Stomach (tissue), 9 donors: Measurements from ENCODE around the gene SLC17A6. TPM values are rescaled to one million over a fixed set of nuclear protein-coding genes. Genes with fewer than 3 reads are reported as not detected.

ENCODE experiments used
- DNase-seq, 2 donors: peaks; one replicate each; pipeline versions ENCODE4 v3.0.0 to v3.0.0-alpha.2; 2013 to 2019
- H3K27ac ChIP-seq, 5 donors: fragments of 200-600 bp in 4 of 5; sonication (generic) in 4 of 5; one replicate each; pipeline ENCODE4 v1.5.1; 2013 to 2019; ENCODE audit warnings: mild to moderate bottlenecking in 1 of 5, moderate library complexity in 1 of 5
- H3K27me3 ChIP-seq, 3 donors: fragments of 200-600 bp; sonication (generic); one replicate each; pipeline ENCODE4 v1.5.1; 2017 to 2019; ENCODE audit warnings: mixed run types in 1 of 3
- H3K36me3 ChIP-seq, 4 donors: fragments of 200-600 bp; sonication (generic); 1 replicate in 3 of 4; 2 replicates in 1 of 4; pipeline ENCODE4 v1.5.1; 2016 to 2019
- H3K4me1 ChIP-seq, 4 donors: fragments of 200-600 bp; sonication (generic); one replicate each; pipeline ENCODE4 v1.5.1; 2016 to 2019
- H3K4me3 ChIP-seq, 4 donors: fragments of 200-600 bp; sonication (generic) in 3 of 4; one replicate each; pipeline ENCODE4 v1.5.1; 2016 to 2019; ENCODE audit warnings: mild to moderate bottlenecking in 1 of 4
- H3K9me3 ChIP-seq, 4 donors: fragments of 200-600 bp; sonication (generic); one replicate each; pipeline ENCODE4 v1.5.1; 2016 to 2019
- EP300 ChIP-seq: sonication (generic); formaldehyde crosslinking; IDR thresholded peaks from one replicate; pipeline ENCODE4 v1.6.1; 2017; ENCODE audit warnings: antibody characterized with exemption
- POLR2A ChIP-seq, 4 donors: fragments of 450-650 bp; IDR thresholded peaks; one replicate each; pipeline ENCODE4 v1.6.1; 2016; ENCODE audit warnings: antibody characterized with exemption in 4 of 4, control low read depth in 2 of 4, mild to moderate bottlenecking in 1 of 4, moderate library complexity in 1 of 4
- POLR2AphosphoS5 ChIP-seq, 3 donors: sonication (generic); formaldehyde crosslinking; IDR thresholded peaks; one replicate each; pipeline ENCODE4 v1.6.1; 2016; ENCODE audit warnings: antibody characterized with exemption in 3 of 3
- WGBS, 5 donors: extraction: QIAGEN DNeasy Blood & Tissue Kit in 3 of 5; methylation state at CpG; one replicate each; pipeline versions ENCODE4 v1.1.5 to v1.1.7; 2013 to 2018; 5-methylcytosine and 5-hydroxymethylcytosine counted together
- intact Hi-C: fragments of 100-400 bp; cut with DNase I; formaldehyde crosslinking; loops from one replicate; pipeline ENCODE4 v1.15.1; 2023; ENCODE audit warnings: low total_unique reads
- polyA plus RNA-seq, 3 donors: library from polyadenylated mRNA; stranded (reverse); fragments of 200-250 nt; gene quantifications; one replicate each; pipeline ENCODE4 v1.2.3, GENCODE V29; 2013
- total RNA-seq, 5 donors: library from RNA; depleted of rRNA; stranded (reverse); fragments of >200 nt; gene quantifications; one replicate each; pipeline versions ENCODE4 v1.1.0 to v1.2.3, GENCODE V29; 2014 to 2016
- TF ChIP-seq, protein P1 (sequence below), 7 experiments: fragments of 450-650 bp in 4 of 7; fragments of 200-600 bp in 3 of 7; sonication (generic) in 3 of 7; IDR thresholded peaks; one replicate each; pipeline ENCODE4 v1.5.1; 2016 to 2019; ENCODE audit warnings: antibody characterized with exemption in 7 of 7, control low read depth in 2 of 7, mild to moderate bottlenecking in 1 of 7
- donor health status: healthy with polysubstance abuse.
- donor health status: Bipolar disorder and iron deficiency.
- donor health status: healthy.

The SLC17A6 gene
- total and polyA plus RNA-seq, 8 donors, result not detected

DNA sequence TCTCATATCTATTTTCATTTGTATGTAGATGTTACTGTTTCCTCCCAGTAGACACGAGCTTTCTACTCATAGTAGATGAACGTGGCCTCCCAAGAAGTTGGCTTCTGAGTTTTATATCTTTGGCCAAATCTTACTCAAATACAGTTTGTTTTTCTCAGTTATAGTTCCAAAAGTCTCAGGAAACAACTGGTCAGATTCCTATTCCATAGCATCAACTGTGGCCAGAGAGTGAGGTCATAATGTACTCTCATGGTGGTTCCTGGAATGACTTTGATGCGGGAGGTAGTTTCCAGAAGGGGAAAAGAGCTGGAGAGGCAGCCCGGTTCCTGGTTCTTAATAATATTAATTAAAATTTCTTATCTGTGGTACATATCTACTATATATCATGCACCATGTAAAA, 77.3 kb downstream of the SLC17A6 start:
- no peak for DNase-seq
- no peaks in the 10 kb centered on the region for H3K27me3 ChIP-seq
- no peaks in the 10 kb centered on the region for H3K4me1 ChIP-seq
- no peaks in the 10 kb centered on the region for H3K36me3 ChIP-seq
- WGBS, 5 donors, result 69 to 87% (median 83%) methylated on average over 4 of the region's 4 CpGs
- TF ChIP-seq, protein P1, sequence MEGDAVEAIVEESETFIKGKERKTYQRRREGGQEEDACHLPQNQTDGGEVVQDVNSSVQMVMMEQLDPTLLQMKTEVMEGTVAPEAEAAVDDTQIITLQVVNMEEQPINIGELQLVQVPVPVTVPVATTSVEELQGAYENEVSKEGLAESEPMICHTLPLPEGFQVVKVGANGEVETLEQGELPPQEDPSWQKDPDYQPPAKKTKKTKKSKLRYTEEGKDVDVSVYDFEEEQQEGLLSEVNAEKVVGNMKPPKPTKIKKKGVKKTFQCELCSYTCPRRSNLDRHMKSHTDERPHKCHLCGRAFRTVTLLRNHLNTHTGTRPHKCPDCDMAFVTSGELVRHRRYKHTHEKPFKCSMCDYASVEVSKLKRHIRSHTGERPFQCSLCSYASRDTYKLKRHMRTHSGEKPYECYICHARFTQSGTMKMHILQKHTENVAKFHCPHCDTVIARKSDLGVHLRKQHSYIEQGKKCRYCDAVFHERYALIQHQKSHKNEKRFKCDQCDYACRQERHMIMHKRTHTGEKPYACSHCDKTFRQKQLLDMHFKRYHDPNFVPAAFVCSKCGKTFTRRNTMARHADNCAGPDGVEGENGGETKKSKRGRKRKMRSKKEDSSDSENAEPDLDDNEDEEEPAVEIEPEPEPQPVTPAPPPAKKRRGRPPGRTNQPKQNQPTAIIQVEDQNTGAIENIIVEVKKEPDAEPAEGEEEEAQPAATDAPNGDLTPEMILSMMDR (IDR thresholded peaks at IDR 0.05), result no peak
- TF ChIP-seq EP300 (no peak), POLR2A (IDR thresholded peaks at IDR 0.05) (no peak), POLR2AphosphoS5 (IDR thresholded peaks at IDR 0.05) (no peak)
- intact Hi-C loops, result no loop called here
- no peak overlapping the region for H3K27ac ChIP-seq
- no peaks in the 10 kb centered on the region for H3K9me3 ChIP-seq
- H3K4me3 ChIP-seq, result no peak overlapping the region

DNA sequence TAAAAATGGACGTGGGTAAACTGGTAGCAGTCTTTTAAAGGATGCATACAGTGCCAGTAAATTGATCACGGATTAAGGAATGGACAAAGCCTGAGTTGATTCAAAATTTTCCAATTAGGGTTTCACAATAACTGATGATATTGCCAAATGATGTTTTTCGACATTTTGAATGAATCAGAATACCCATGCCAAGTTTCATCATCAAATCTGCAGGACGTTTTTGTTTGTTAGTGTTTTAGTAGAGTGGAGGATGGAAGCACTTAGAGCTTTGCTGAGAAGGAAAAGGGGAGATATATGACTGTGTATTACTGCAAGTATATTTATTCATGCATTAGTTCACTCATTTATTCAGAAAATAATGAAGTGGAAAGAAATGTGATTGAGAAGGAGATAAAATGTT, 78.3 kb downstream of the SLC17A6 start:
- WGBS, 5 donors, result 49 to 69% (median 56%) methylated on average over 4 of the region's 4 CpGs
- TF ChIP-seq EP300 (no peak), POLR2A (IDR thresholded peaks at IDR 0.05) (no peak), POLR2AphosphoS5 (IDR thresholded peaks at IDR 0.05) (no peak)
- TF ChIP-seq, protein P1 (IDR thresholded peaks at IDR 0.05), result no peak
- Histone ChIP-seq H3K9me3 (no peaks in the 10 kb centered on the region), H3K27ac (no peak overlapping the region), H3K4me3 (no peak overlapping the region), H3K4me1 (no peaks in the 10 kb centered on the region), H3K36me3 (no peaks in the 10 kb centered on the region), H3K27me3 (no peaks in the 10 kb centered on the region)
- DNase-seq, result no peak
- intact Hi-C loops, result no loop called here

DNA sequence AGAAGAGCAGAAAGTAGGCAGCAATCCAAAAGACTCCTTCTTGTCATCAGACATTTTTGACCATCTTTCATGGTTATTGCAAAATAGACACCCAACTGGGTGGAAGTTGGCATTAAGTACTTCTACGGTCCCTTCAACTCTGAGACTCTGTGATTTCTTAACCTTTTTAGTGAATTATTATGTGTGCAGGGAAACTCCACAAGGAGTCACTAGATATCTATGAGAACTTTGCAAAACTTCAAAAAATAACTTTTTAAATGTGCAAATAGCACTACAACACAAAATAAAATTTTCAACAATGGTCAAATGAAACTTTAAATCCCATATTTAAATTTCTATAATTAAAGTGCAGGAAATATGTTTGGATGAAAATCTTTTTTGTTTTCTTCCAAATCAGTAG, 88.7 kb downstream of the SLC17A6 start:
- Histone ChIP-seq H3K27ac (no peak overlapping the region), H3K27me3 (peaks cover 0 to under 1% (median 0%) of the 10 kb centered on the region in 3 donors), H3K4me3 (no peak overlapping the region), H3K4me1 (peaks cover 0 to under 1% (median 0%) of the 10 kb centered on the region in 4 donors), H3K36me3 (no peaks in the 10 kb centered on the region), H3K9me3 (no peaks in the 10 kb centered on the region)
- WGBS, 5 donors, result 77 to 79% (median 78%) methylated on average over 1 of the region's 1 CpG
- TF ChIP-seq POLR2A (IDR thresholded peaks at IDR 0.05) (no peak), EP300 (no peak), POLR2AphosphoS5 (IDR thresholded peaks at IDR 0.05) (no peak)
- TF ChIP-seq, protein P1 (IDR thresholded peaks at IDR 0.05), result no peak
- intact Hi-C loops, result no loop called here
- DNase-seq, result no peak

Other genes starting within 250 kb of the SLC17A6 start
- 10 to 100 TPM in 2 of 5 donors, 1 to 10 TPM in 3; 1.7 to 14.1 (median 6.8) TPM for gene ANO5, start 145.3 kb upstream of the SLC17A6 start, total RNA-seq
- 1 to 10 TPM in 1 of 3 donors, under 1 TPM in 2; 0.62 to 1.3 (median 0.92) TPM for gene ANO5, start 145.3 kb upstream of the SLC17A6 start, polyA plus RNA-seq